CD4-positive, alpha-beta T cell treated with Interferon alpha-2 for 1 hour (primary cell): ENCODE measurements around the gene SPOP.

Experiments used
- DNase-seq, 2 donors: peaks; one replicate each; pipeline ENCODE4 v3.0.0-alpha.2; 2020 to 2022

Gene SPOP

DNA sequence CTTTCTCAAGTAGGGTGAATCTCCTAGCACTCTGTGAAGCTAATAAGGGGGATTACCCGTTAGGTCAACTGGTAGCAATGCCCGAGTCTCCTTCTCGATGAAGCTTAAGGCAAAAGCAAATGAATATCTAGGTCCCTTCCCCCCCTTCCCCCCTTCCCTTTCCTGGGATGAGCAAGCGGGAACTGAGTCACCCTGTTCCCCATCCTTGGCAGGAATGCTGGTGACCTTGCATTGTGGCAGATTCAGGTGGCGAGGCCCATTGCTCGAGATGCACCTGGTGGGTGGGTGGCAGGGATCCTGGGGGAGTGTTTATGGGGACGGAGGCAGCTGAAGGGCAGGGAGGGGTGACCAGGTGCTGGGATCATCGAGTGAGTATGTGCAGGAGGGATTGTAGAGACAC is 95.1 kb downstream of the SPOP start:
- no peak for DNase-seq

DNA sequence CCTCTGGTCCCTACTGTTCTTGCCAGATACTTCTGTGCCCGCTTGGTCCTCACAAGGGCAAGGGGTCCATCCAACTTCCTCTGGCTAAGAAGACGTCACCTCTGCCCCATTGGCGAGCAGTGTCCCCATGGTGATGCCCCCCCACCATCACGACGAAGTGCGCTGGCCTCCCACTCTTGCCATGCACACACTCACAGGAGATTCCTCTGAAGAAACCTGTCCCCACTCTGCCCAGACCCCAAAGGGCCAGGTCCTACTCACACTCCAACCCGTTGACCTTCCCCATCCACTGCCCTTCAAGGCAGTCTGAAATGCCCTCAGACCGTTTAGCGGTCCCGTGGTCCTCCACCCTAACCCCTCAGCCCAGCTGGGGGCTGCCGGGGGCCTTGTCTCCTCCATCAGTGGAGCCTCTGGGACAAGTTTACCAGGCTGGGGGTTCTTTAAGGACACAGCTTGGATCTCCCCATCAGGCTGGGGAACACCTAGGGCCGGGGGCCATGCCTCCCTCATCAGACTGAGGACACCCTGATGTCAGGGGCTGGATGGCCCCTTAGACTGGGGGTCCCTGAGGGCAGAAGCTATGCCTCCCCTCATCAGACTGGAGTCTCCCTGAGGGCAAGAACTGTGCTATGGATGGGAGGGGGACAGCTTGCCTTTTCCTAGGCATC is 95.7 kb downstream of the SPOP start:
- no peak for DNase-seq

DNA sequence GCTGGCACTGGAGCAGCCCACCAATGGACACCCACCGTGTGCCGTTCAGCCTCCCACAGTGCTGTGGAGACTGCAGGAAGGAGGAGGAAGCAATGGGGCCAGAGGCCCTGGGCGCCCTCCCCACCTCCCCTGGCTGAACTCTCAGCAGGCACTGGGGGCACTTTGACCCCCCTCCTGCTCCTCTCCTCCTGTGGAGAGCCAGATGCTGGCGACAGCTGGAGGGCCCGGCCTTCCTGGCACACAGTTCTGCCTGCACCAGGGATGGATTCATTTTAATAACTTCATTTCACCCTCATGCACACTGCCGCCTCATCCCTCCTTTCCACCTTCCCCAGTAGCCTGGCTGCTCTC is 96.3 kb downstream of the SPOP start:
- DNase-seq: no peak

DNA sequence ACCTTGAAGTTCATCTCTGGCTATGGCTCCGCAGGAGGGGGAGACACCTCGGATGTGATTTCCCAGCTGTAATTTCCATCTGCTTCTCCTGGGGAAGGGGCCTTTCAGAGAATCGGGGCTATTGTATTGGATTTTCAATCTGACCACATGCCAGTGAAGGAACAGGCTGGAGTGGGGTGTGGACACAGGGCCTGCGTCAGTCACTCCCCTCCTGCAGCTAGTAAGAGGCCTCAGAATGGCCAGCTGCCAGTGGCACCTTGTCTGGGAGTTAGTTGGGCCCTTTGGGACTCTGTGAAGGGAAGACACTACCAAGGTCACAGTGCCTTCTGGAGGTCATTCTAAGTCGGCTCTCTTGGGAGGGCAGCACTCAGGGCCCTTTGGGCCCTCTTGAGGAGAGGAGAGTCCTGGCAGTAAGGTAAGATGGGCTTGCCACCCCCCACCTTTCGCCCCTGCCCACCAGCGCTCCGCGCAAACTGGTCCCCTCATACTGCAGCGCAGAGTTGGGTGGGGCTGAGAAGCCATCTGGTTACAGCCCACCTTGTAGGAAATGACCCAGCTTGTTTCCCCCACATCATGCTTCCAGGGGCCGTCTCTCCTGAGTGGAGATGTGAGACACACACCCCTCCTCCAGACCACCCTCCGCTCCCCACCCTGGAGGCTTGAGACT is 96.8 kb downstream of the SPOP start:
- DNase-seq: no peak

DNA sequence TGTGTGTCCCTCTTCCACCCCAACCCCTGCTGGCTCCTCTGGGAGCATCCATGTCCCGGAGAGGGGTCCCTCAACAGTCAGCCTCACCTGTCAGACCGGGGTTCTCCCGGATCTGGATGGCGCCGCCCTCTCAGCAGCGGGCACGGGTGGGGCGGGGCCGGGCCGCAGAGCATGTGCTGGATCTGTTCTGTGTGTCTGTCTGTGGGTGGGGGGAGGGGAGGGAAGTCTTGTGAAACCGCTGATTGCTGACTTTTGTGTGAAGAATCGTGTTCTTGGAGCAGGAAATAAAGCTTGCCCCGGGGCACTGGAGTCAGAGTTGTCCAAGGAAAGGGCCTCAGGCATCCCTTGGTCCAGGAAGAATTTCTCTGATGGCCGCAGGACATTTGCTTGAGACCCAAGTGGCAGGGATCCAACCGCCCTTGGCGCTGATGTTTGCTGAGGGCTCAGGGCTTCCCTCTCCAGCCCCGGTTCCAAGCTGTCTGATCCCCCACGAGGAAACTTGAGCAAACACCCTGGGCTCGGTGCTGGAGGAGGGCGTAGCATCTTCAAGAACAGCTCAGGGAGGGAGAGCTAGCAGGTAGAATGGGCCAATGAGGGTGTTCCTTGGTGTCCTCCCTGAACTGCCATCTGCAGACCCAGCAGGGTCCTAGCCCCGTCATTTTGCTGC is 97.7 kb downstream of the SPOP start:
- no peak for DNase-seq

DNA sequence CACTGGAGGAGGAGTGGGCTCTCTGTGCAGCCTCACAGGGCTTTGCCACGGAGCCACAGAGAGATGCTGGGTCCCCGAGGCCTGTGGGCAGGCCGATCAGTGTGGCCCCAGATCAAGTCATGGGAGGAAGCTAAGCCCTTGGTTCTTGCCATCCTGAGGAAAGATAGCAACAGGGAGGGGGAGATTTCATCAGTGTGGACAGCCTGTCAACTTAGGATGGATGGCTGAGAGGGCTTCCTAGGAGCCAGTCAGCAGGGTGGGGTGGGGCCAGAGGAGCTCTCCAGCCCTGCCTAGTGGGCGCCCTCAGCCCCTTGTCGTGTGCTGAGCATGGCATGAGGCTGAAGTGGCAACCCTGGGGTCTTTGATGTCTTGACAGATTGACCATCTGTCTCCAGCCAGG is 98.4 kb downstream of the SPOP start:
- DNase-seq: no peak

DNA sequence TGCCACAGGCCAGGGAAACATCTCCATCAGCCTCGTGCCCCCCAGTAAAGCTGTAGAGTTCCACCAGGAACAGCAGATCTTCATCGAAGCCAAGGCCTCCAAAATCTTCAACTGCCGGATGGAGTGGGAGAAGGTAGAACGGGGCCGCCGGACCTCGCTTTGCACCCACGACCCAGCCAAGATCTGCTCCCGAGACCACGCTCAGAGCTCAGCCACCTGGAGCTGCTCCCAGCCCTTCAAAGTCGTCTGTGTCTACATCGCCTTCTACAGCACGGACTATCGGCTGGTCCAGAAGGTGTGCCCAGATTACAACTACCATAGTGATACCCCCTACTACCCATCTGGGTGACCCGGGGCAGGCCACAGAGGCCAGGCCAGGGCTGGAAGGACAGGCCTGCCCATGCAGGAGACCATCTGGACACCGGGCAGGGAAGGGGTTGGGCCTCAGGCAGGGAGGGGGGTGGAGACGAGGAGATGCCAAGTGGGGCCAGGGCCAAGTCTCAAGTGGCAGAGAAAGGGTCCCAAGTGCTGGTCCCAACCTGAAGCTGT is 98.9 kb downstream of the SPOP start:
- no peak for DNase-seq

DNA sequence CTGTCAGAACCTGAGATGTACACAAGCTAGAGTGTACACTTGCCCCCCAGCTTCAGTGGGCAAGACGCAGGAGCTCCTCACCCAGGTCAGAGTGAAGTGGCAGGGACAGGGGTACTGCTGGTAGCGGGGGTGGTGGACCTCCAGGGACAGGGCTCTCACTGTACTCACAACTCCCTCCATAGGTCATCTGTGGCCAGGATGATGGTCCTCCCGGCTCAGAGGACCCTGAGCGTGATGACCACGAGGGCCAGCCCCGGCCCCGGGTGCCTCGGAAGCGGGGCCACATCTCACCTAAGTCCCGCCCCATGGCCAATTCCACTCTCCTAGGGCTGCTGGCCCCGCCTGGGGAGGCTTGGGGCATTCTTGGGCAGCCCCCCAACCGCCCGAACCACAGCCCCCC is 99.5 kb downstream of the SPOP start:
- no peak for DNase-seq

DNA sequence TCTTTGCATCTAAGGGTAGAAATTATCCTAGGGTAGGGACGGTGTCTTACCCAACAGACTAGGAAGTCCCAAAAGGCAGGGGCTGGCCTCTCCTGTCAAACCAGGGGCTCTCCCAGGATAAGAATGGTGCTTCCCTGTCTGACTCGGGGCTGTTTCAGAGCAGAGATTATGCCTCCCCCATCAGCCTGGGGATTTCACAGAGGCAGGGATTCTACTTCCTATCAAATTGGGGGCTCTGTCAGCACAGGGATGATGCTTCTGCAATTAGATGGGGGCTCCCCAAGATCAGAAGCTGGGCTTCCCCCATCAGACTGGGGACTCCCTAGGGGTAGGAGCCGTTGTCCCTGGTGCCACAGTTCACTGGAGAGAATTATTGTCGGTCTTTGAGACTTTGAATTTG is 99.9 kb downstream of the SPOP start:
- DNase-seq: no peak

DNA sequence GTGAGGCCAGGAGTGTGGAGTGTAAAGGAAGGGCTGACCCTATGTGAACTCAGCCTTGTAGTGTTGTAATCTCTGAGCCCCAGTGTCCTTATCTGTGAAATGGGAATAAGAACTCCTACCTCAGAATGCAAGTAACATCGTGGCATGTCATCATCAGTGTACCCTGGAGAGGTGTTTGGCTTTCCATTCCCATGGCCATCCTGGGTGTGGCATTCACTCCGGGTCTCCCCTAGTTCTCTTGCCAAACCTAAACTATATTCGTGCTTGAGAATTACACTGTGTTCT is 100.3 kb downstream of the SPOP start:
- no peak for DNase-seq

DNA sequence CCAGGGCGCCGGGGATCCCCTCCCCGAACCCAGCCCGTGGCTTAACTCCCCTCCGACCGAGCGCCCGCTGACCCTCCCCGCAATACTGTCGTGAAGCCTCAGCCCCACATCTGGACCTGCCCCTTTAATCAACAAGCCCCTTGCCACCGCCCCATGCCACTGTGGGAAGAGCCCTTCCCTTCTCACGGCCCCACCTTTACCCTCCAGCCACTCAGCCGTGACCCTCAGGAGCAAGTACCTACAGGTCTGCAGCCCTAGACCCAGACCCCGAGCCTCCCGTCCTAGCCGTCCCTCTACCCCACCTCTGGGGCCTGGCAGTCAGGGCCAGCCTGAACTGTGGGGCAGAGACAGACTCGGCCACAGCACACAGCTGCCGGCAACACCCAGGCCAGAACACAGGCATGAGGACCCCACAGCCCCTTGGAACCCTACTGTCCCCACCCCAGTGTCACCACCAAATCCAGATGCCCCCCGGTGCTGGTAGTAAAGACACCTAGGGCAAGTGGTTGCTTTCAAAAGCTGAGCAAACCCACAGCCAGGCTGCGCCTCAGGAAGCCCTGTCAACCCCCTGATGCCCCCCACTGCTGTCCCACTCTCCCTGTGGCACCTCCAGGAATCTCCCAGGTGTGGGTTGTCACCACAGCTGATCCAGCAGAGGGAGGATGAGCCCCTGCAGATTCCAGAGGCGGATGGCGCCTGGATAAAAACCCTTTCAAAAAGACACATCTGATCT is 100.8 kb downstream of the SPOP start:
- DNase-seq: no peak

DNA sequence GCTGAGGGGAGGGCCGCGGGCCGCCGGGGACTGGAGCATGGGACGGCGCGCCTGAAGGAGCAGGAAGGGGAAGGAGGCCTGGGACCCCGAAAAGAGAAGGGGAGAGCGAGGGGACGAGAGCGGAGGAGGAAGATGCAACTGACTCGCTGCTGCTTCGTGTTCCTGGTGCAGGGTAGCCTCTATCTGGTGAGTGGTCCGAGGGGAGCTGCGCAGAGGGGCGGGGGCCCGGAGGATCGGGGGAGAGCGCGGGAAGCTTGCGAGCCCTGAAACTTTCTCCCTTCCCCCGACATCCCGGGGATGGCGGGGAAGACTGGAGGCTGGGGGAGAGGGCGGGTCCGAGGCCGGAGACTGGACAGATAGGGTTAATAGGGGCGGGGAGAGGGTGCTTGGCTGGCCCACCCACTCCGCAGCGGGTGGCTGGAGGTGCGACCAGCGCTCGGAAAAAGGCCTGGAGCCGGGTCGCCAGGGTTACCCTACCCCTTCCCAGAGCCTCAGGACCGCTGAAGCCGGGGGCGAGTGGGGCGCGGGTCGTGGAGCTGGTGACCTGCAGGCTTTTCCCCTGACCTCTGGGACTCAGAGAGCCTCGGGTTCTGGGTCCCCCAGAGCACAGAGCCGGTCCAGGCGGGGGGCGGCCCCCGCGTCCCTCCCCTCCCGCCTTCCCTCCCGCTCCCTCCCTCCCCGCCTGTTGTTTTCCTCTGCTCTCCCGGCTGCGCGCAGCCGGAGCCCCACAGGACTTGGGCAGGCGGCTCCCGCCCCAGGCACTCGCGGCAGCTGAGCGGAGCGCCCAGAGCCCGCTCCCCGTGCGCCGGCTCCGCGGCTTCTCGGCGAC is 101.6 kb downstream of the SPOP start:
- no peak for DNase-seq

DNA sequence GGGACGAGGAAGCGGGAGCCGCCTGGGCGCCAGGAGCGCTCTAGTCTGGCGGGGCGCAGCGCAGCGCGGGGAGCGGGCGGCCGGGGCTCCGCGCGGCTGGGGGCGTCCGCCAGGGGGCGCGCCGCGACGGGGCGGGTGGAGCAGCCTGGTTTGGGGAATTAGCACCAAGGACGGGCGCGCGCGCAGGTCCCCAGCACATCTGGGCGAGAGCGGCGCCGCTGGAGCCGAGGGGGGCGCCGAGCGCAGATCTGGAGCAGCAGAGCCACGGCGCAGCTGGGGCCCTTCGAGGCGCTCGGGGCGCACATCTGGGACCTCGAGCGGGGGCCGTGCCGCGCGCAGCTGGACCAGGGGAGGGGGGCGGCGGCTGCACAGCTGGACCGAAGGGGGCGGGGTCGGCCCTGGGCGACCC is 102.2 kb downstream of the SPOP start, which contains the start of gene NXPH3:
Gene NXPH3, plus strand, starts transcription at position 193 of the 409 bp plus-strand sequence. CDS start 349 bp downstream, outside the sequence.
- peak; percentile 51 to 72 for DNase-seq

DNA sequence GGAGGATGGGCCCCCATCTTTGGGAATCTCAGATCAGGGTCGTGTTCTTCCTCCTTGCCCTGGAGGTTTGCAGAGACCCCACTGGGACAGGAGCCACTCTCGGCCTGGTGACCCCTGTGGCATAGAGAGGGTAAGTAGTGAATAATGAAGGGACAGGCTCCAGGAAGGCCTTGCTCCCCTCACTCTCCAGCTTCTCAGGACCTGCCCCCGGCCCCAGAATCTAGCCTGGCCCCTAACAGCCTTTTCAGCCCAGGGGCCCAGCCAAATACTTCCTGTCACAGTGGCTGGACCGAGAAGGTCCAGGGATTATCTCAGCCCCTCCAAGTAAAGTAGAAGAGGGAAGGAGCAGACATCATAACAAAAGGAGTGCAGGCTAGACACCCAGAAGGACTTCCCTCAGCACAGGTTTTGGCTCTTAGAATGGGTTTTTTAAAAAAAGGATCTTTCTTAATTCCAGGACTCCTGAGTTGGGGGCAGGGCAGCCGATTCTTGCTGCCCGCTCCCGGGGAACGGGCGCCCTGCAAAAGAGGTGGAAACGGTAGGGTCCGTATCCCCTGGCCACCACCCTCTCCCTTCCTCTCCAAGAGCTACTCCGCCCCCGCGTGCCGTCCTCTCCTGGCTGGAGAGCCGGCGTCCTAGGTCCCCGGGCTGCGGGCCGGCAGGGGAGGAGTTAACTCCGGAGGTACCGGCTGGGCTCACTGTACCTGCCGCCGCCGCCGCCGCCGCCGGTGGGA is 102.8 kb downstream of the SPOP start:
- no peak for DNase-seq

DNA sequence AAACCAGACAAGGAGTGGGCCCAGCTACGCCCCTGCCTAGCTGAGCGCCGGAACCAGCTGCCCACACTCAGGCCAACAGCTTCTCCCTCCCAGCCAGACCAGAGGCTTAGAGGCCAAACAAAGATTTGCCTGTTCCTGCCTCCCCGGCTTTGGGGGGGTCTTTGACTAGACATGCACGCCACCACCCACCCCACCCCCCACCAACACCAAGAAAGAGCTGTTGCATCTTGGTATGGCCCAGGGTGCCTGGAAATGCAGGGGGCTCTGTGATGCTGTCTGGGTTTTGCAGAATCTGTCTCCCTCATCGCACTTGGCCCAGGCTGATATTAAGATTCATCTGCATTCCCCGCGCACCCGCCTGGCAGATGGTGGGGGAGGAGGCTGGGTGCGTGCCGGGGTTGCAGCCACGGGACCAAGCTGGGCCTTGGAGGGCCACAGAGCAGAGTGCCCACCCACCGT is 103.5 kb downstream of the SPOP start:
- DNase-seq: no peak

DNA sequence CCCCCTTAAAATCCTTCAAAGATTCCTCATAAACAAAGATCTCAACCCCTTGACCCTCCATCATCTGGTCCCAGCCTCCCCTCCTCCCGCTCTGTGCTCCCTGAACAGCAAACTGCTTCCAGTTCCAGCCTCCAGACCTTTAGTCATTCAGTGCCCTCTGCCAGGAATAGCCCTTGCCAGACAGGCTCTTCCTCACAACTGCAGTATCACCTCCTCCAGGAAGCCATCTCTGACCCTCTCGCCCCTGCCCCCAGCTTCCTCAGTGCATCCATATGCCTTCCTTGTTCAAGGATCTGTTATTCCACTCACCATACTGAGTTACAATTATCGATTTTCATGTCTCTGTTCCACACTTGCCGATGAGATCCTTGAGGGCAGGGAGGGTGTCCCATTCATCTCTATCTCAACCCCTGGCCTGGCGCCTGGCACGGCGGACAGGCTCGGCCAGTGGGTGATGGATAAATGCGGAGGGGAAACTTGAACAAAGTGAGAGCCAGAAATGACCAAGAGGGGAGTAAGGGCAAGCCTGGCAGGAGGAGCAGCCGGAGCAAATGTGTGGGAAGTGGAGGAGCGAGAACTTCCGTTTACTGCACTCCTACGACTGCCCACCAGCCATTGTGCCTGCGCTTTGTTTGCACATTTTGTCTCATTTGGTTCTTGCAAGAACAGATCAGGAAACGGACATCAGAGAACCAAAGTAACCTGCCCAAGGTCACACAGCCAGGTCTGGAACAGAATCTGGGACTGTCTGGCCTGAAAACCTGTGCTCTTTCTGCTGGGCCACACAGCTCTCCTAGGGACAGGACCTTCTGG is 104.2 kb downstream of the SPOP start:
- no peak for DNase-seq

DNA sequence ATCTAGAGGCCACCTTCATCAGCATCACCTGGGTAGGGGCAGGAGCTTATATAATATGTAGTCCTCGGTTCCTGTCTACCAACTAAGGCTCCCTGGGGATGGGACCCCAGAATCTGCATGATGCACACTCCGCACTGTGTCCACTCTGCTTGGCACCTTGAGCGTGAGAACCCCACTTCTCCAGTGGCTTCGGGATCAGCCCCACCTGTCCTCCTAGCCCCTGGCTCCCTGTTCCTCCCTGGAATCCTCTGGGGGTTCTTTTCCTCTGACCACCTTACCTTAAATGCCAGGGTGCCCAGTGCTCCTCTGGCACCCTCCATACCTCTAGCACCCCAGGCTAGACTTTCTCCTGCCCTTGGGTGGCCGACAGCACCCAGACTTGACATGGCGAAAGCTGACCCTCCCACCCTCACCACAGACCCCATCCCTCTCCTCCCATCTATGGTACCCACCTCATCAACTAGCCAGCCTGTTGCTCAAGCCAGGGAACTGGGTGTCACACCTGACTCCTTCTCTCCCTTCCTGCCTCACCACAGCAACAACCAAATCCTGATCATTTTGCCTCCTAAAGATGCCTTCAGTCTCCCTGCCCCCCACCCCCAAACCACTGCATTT is 105.0 kb downstream of the SPOP start:
- DNase-seq: no peak

DNA sequence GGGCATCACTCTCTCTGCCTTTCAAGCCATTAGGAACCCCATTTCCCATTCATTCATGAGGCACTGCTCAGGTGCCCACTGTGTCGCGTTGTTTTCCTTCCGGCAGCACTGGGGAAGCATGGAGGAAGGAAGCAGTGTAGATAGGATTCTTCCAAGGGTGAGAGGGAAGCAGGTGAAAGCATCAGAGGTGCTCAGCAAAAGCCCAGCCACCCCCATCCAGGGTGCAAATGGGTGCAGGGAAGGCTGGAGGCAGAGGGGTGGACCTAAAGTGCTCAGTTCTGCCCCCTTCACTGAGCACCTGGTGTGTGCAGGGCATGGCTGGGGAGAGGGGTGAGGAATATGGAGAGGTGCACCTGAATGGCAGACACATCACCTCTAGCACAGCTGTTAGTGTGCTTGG is 105.7 kb downstream of the SPOP start:
- no peak for DNase-seq

DNA sequence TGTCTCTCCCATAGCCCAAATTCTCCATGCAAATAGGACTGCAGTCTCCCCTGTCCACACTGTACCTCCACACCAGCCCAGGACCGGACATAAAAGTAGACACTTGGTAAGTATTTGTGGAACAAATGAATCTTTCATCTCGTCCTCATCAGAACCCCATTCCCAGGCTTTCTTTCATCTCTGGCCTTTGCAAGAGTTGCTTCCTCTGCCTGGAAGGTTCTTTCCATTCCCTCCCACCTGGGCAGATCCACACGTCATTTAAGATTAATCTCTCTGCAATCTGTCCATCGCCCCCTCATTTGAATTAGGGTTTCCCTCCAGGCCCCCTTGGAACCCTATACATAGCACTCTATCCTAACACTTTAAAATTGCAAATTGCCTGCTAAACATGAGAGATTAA is 106.1 kb downstream of the SPOP start:
- DNase-seq: no peak

DNA sequence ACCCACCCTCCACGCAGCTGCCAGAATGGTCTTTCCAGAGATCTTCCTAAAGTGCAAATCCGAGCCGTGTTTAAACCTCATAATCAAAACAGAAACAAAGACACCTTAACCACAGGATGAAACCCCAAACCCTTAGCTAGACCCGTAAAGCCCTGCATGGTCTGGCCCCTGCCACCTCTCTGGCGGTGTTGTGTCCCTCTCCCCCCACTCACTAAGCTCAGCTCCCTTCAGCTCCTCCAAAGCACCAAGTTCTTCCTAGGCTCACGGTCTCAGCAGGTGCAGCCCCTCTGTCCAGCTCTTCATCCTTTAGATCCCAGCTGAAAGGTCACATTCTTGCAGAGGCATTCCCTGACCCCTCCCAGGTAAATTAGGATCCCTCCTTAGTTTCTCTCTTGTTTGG is 106.6 kb downstream of the SPOP start:
- no peak for DNase-seq
